ENCODE data around the gene CA5A. TPM values are rescaled to one million over a fixed set of nuclear protein-coding genes. Genes with fewer than 3 reads are reported as not detected.
A peak's percentile ranks its signal among the peaks of the same experiment; 100 is the strongest.
"Not testable (repeated sequence)": the region's sequence is repeated elsewhere in the genome, so short reads cannot be mapped to it uniquely, and the experiment has no call there.

The CA5A gene
- total RNA-seq, 1 donor from 2014 or later = 0.72 TPM

- DNase-seq (ENCODE audit: low spot score) = peak; percentile 60
These were observed 67.1 kb downstream of the CA5A start, which contains the start of gene SLC7A5 for GRCh38 chr16:87869061-87869878. TSS of gene SLC7A5 (minus strand) at chr16:87869507. CDS start at chr16:87869422, 85 bp downstream.

- DNase-seq (ENCODE audit: low spot score) = not testable (repeated sequence)
These were observed 67.9 kb downstream of the CA5A start for GRCh38 chr16:87868254-87869029.

GRCh38 chr16:87865902-87866555, 70.3 kb downstream of the CA5A start:
- DNase-seq (ENCODE audit: low spot score) = not testable (repeated sequence)

- DNase-seq (ENCODE audit: low spot score) = no peak
These were observed 71.9 kb downstream of the CA5A start for GRCh38 chr16:87864331-87864989.

- DNase-seq (ENCODE audit: low spot score) = peak; percentile 78
These were observed 73.0 kb downstream of the CA5A start for GRCh38 chr16:87863327-87863635.

- DNase-seq (ENCODE audit: low spot score) = not testable (repeated sequence)
These were observed 73.6 kb downstream of the CA5A start for GRCh38 chr16:87862597-87863326.

- DNase-seq (ENCODE audit: low spot score) = not testable (repeated sequence)
These were observed 74.8 kb downstream of the CA5A start for GRCh38 chr16:87861300-87862099.

DNA sequence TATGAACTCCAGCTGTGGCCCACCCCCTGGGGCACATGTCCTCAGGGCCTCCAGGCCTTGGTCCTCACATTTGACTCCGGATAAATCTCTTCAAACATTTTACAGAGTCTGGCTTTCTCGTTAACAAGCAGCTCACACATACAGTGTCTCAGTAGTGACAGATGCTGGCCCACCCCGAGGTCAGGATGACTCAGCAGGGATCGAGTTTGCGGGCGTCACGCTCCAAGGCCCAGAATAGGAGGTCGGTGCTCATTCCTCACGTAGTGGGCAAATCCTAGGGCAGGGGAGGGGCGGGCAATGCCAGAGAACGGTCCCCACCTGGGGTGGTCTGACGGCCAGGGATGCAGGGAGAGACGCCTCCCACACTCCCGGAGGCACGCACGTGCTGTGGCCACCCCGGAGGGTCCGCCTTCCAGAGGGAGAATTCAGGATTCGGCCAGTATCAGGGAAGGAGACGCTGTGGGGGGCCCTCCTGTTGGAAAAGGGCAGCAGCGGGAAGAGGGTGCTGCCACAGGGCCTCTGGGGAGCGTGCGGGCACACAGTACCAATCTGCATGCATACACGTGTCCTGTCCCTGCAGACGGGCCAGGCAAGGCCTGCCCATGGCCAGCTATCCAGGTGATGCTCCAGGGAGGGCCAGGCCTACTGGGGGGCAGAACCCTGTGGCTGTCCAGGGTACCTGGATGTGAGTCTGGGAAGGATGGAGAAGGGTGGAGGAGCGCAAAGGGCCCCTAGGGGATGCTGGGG, 75.6 kb downstream of the CA5A start:
- DNase-seq (ENCODE audit: low spot score) = peak; percentile 65

GRCh38 chr16:87858151-87858993, 78.0 kb downstream of the CA5A start:
- not testable (repeated sequence) for DNase-seq (ENCODE audit: low spot score)

DNA sequence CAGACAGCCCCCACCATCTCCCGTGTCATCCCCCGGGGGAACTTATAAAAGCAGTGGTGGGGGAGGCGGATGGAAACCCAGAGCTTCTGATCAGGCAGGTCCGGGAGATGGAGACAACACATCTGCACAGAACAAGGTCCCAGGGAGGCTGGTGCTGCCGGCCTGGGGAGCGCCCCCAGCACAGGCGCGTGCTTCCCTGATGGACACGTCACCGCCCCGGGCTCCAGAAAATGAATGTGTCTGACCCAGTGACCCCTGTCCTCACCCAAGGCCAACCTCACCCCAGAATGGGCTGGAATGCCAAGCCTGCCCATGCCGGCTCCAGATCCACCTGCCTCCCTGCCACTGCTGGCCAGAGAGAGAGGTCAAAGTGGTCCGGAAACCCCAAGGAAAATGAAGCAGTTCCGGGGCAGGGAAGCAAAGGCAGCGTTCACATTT, 79.5 kb downstream of the CA5A start:
- DNase-seq (ENCODE audit: low spot score) = no peak

DNA sequence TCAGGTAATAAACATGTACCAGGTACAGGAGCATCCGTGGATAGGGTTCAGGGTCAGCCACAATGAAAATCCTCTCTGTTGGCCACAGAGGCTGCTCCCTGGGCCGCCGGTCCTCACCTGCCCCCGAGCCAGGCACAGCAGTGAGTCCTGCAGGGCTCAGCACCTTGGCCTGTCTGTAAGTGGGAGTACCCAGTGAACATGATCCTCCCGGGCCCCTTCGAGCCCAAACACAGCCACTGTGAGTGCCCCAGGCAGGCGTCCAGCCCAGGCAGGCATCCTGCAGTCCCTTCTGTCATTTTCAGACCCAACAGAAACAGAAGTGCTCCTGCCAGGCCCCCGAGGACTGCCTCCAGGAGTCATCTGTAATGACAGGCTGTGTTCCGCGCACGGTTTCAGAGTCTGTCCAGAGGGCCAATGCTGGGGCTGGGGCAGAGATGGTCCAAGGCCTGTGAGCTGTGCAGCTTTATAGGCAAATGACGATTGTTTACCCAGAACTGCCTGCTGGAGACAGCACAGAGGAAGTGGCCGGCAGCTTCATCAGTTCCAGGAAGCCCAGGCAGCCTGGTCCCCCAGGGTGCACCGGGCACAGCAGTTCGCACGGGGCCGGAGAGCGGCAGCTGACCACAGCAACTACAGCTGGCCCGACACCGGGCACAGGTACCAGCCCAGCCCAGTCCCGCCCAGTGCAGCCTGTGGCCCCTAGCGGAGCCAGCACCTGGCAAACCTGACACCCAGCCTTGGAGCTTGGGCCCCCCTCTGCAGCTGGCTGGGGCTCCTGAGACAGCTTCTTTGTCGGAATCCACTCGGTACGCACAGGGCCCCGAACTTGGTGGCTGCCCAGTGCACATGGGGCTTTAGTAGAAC, 80.2 kb downstream of the CA5A start:
- DNase-seq (ENCODE audit: low spot score) = no peak

DNA sequence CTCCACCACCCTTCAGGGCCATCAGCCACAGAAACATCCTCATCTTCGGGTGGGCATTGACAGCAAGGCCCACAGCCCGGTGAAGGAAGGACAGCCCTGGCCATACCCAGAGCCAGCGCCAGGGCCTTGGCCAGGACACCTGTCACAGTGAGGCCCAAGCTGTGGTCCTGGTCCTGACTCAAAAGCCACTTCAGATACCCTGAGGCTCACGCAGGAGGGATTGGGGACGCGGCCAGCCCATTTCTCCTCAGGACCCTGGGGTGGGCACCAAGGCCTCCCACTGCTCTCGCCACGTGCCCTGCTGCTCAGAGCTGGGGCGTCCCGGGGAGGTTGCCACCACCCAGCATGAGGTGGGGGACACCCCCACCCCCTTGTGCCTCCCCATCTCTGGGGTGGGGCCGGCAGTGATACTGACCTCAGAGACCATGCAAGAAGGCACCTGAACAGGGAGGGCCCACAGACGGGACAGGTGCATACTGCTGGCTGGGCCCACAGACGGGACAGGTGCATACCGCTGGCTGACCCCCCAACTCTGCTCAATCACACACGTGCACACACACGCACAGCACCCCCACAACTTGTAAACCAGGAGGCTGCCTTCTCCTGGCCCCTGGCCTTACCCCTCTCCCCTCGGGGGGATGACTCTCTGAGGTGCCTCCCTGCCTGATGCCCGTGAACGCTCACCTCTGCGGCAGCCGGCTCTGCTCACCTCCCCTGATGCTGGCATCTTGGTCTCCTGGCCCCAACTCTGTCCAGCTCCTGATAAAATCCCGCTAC, 81.2 kb downstream of the CA5A start:
- DNase-seq (ENCODE audit: low spot score) = no peak

GRCh38 chr16:87854053-87854906, 82.0 kb downstream of the CA5A start:
- no peak for DNase-seq (ENCODE audit: low spot score)

- peak; percentile 96 for DNase-seq (ENCODE audit: low spot score)
These were observed 82.8 kb downstream of the CA5A start for GRCh38 chr16:87853411-87854052.

- DNase-seq (ENCODE audit: low spot score) = no peak
These were observed 84.7 kb downstream of the CA5A start for GRCh38 chr16:87851601-87852000.
